GM12873 (cell line): ENCODE measurements around the gene CRISP1.

ENCODE experiments used
- TF ChIP-seq, protein P1 (sequence below): IDR thresholded peaks from 2 replicates; pipeline ENCODE4 v1.5.1; 2012; ENCODE audit warnings: low read depth, mild to moderate bottlenecking, moderate library complexity, low read length, control low read depth; ENCODE audit not compliant: insufficient read depth; ENCODE audit errors: missing control alignments

The CRISP1 gene

DNA sequence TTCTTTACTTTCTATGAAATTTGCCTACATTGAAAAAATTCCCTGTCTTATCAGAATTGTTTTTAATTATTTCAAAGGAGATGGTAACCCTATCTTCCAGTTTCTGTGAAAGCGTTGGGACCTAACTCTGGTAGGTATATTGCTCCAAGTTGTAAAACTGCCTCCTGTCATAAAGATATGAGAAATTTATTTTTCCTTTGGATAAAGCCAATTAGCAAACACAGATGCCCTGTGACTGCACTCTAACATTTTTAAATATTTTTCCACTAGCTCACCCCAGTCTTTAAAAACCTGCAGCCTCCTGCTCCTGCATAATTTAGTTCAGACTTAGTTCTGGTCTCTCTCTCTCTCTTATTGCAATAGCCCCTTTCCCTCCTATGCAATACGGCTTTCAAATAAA lies 39.0 kb upstream of the CRISP1 start:
- TF ChIP-seq, protein P1, sequence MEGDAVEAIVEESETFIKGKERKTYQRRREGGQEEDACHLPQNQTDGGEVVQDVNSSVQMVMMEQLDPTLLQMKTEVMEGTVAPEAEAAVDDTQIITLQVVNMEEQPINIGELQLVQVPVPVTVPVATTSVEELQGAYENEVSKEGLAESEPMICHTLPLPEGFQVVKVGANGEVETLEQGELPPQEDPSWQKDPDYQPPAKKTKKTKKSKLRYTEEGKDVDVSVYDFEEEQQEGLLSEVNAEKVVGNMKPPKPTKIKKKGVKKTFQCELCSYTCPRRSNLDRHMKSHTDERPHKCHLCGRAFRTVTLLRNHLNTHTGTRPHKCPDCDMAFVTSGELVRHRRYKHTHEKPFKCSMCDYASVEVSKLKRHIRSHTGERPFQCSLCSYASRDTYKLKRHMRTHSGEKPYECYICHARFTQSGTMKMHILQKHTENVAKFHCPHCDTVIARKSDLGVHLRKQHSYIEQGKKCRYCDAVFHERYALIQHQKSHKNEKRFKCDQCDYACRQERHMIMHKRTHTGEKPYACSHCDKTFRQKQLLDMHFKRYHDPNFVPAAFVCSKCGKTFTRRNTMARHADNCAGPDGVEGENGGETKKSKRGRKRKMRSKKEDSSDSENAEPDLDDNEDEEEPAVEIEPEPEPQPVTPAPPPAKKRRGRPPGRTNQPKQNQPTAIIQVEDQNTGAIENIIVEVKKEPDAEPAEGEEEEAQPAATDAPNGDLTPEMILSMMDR, result no peak

- TF ChIP-seq, protein P1, result no peak
Observed at GRCh38 chr6:49902856-49903255, 36.5 kb upstream of the CRISP1 start.

DNA sequence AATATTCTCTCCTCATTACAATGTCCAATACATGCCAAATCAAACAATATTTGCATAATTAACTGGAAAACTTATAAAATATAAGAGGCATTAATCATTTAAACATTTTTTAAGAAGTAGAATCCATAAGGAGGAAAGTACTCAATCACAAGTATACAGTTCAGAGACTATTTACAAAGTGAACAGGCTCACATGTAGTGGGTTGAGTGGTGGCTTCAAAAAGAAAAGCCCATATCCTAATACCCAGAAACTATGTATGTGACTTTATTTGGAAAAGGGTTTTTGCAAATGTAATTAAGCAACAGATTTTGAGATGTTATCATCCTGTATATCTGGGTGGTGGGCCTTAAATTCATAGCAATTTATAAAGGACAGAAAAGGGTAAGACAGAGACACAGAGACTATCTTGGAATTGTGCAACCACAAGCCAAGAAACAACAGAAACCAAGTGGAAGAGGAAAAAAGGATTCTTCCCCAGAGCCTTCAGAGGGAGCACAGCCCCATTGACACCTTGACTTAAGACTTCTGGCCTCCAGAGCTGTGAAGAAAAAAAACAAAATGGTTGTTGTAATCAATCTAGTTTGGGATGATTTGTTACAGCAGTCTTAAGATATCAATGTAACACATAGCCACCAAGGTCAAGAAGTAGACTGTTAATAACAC lies 32.7 kb upstream of the CRISP1 start:
- TF ChIP-seq, protein P1, result no peak

- TF ChIP-seq, protein P1, result no peak
Observed at GRCh38 chr6:49892280-49892679, 25.9 kb upstream of the CRISP1 start.

GRCh38 chr6:49890988-49891387 lies 24.7 kb upstream of the CRISP1 start:
- TF ChIP-seq, protein P1, result no peak

GRCh38 chr6:49888742-49889431 lies 22.6 kb upstream of the CRISP1 start:
- TF ChIP-seq, protein P1, result no peak

- TF ChIP-seq, protein P1, result no peak
Observed at GRCh38 chr6:49868951-49869529, 2.7 kb upstream of the CRISP1 start.
